Stimulated activated CD8-positive, alpha-beta memory T cell treated with anti-CD3 and anti-CD28 coated beads, Interleukin-7, amount 100 ng/mL, for 4 hours (primary cell): ENCODE data around the gene OSBPL6.
A peak's percentile ranks its signal among the peaks of the same experiment; 100 is the strongest.
"Not testable (repeated sequence)": the region's sequence is repeated elsewhere in the genome, so short reads cannot be mapped to it uniquely, and the experiment has no call there.

Source experiments
- DNase-seq, 2 donors: peaks; one replicate each; pipeline ENCODE4 v3.0.0-alpha.2; 2020; ENCODE audit warnings: low read depth in 2 of 2

The OSBPL6 gene

GRCh38 chr2:178397002-178397605 is 202.8 kb downstream of the OSBPL6 start:
- no peak for DNase-seq

GRCh38 chr2:178401994-178402437 is 207.7 kb downstream of the OSBPL6 start:
- DNase-seq: no peak

GRCh38 chr2:178403671-178404306 is 209.5 kb downstream of the OSBPL6 start:
- no peak for DNase-seq

GRCh38 chr2:178404368-178404767 is 210.1 kb downstream of the OSBPL6 start:
- DNase-seq: no peak

- no peak for DNase-seq
Measured at GRCh38 chr2:178409261-178409660, 214.9 kb downstream of the OSBPL6 start.

- DNase-seq: no peak
Measured at GRCh38 chr2:178412047-178412446, 217.7 kb downstream of the OSBPL6 start.

GRCh38 chr2:178412453-178412852 is 218.1 kb downstream of the OSBPL6 start:
- not testable (repeated sequence) for DNase-seq

GRCh38 chr2:178413472-178414265 is 219.4 kb downstream of the OSBPL6 start:
- DNase-seq: peak; percentile 48 to 66

- DNase-seq: peak; percentile 57 to 62
Measured at GRCh38 chr2:178414266-178415247, 220.2 kb downstream of the OSBPL6 start.

- no peak for DNase-seq
Measured at GRCh38 chr2:178415979-178416378, 221.7 kb downstream of the OSBPL6 start.

- no peak for DNase-seq
Measured at GRCh38 chr2:178417916-178418315, 223.6 kb downstream of the OSBPL6 start.

- no peak for DNase-seq
Measured at GRCh38 chr2:178418426-178418825, 224.1 kb downstream of the OSBPL6 start.

GRCh38 chr2:178419123-178419522 is 224.8 kb downstream of the OSBPL6 start:
- DNase-seq: no peak

GRCh38 chr2:178420463-178420999 is 226.2 kb downstream of the OSBPL6 start:
- no peak for DNase-seq

GRCh38 chr2:178422097-178422496 is 227.8 kb downstream of the OSBPL6 start:
- DNase-seq: no peak

- not testable (repeated sequence) for DNase-seq
Measured at GRCh38 chr2:178423746-178424145, 229.4 kb downstream of the OSBPL6 start.

- no peak for DNase-seq
Measured at GRCh38 chr2:178425255-178425827, 231.0 kb downstream of the OSBPL6 start.

- DNase-seq: no peak
Measured at GRCh38 chr2:178426388-178426787, 232.1 kb downstream of the OSBPL6 start.

- no peak for DNase-seq
Measured at GRCh38 chr2:178427458-178427857, 233.1 kb downstream of the OSBPL6 start.

GRCh38 chr2:178428396-178428806 is 234.1 kb downstream of the OSBPL6 start:
- no peak for DNase-seq

GRCh38 chr2:178429336-178429735 is 235.0 kb downstream of the OSBPL6 start:
- DNase-seq: no peak
